SJCRH30 (cell line): ENCODE data around the gene CDH4. TPM values are rescaled to one million over a fixed set of nuclear protein-coding genes. Genes with fewer than 3 reads are reported as not detected.

Experiments used
- DNase-seq, 2 experiments: peaks; one replicate each; pipeline ENCODE4 v3.0.0-alpha.2; 2015 to 2020
- H3K27ac ChIP-seq: fragments of 250-450 bp; sonication (Bioruptor Pico); 2 replicates; pipeline ENCODE4 v1.5.1; 2020; ENCODE audit warnings: mild to moderate bottlenecking, moderate library complexity
- H3K27me3 ChIP-seq: fragments of 250-450 bp; sonication (Bioruptor Pico); 2 replicates; pipeline ENCODE4 v1.5.1; 2020; ENCODE audit warnings: mild to moderate bottlenecking, moderate library complexity
- H3K36me3 ChIP-seq: fragments of 250-450 bp; sonication (Bioruptor Pico); 2 replicates; pipeline ENCODE4 v1.5.1; 2020; ENCODE audit warnings: mild to moderate bottlenecking, moderate library complexity
- H3K4me1 ChIP-seq: fragments of 250-450 bp; sonication (Bioruptor Pico); 2 replicates; pipeline ENCODE4 v1.5.1; 2020; ENCODE audit warnings: mild to moderate bottlenecking, moderate library complexity
- H3K4me3 ChIP-seq: fragments of 250-450 bp; sonication (Bioruptor Pico); 2 replicates; pipeline ENCODE4 v1.5.1; 2020; ENCODE audit warnings: mild to moderate bottlenecking, moderate library complexity
- H3K9me3 ChIP-seq: fragments of 250-450 bp; sonication (Bioruptor Pico); replicated peaks from 2 replicates; pipeline ENCODE4 v1.5.1; 2020; ENCODE audit warnings: mild to moderate bottlenecking, moderate library complexity
- total RNA-seq: library from RNA; depleted of rRNA; stranded (reverse); fragments of >200 nt; shearing (Covaris generic); gene quantifications from 2 replicates; pipeline ENCODE4 v1.2.3, GENCODE V29; 2014

CDH4 gene
- total RNA-seq, 1 experiment from 2014 or later, result 0.06 TPM

DNA sequence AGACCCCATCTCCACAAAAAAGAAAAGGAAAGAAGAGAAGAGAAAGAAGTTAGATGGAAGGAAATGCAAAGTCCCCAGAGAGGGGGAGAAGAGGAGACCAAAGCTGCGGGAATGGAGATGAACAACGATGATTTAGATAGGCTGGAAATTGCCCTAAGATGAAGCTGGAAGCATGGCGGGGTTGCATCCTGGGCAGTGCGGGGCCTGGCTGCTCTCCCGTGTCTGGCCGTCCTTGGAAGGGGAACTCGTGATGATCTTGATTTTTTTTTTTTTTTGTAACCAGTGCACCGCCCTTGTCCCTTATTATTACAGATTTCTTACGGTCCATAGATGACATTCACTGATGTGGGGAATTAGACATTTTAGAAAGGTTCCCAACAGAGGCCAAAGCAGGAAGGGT lies 276.5 kb downstream of the CDH4 start:
- H3K36me3 ChIP-seq, result no peaks in the 10 kb centered on the region
- no peaks in the 10 kb centered on the region for H3K4me1 ChIP-seq
- no peak overlapping the region for H3K27ac ChIP-seq
- peaks cover 22% of the 10 kb centered on the region for H3K27me3 ChIP-seq
- no peaks in the 10 kb centered on the region for H3K9me3 ChIP-seq
- DNase-seq, result no peak
- H3K4me3 ChIP-seq, result no peak overlapping the region

DNA sequence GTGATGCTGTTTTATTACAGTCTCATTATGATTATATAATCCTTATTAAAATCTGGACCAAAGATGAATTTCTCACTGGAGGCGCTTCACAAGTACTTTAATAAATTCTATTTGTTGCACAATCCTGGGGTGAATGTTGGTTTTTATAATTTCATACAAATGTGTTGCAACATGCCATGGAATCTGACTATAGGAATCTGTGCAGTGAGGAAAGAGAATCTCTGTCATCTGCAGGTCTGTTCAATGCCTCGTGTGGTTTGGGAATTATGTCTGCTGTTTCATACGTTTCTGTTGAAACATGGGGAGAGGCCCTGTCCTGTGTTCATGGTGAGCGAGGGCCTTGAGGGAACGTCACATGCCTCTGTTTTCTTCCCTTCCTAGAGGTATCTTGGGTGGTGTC lies 277.3 kb downstream of the CDH4 start:
- DNase-seq, result no peak
- H3K27ac ChIP-seq, result no peak overlapping the region
- peaks cover 29% of the 10 kb centered on the region for H3K27me3 ChIP-seq
- no peak overlapping the region for H3K4me3 ChIP-seq
- H3K9me3 ChIP-seq, result no peaks in the 10 kb centered on the region
- H3K4me1 ChIP-seq, result no peaks in the 10 kb centered on the region
- no peaks in the 10 kb centered on the region for H3K36me3 ChIP-seq

DNA sequence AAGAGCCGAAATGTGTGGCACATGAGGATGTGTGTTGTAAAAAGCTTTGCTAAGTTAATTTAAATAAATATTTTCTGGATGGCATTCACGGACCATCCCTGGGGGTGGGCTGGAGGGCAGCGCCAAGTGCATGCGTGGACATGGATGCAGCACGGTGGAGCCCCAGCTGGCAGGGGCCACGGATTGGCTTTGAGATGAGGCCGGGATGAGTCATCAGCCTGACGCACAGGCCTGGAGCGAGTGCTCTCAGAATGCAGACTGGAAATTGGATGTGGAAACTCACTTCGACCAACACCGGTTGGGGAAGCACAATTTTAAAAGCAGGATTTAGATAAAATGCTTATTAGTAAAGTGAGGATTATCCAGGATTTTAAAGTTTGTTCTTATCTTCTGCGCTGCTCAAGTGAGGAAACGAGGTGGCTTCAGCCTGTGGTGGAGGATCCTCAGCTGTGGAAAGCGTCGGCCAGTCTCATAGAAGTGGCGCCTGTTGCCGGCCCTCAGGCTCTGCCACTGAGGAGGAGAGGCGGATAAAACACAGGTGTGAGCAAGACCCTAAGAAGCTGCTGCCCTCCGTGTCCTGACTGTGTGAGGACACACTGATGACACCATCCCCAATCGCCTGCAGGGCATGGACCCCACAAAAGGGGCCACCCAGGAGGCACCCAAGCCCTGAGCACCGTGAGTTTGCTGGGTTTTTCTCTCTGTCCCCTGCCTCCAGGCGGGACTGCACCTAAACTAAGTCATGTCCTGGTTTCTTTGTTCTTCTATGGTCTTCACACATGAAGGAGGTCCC lies 279.7 kb downstream of the CDH4 start:
- Histone ChIP-seq H3K9me3 (no peaks in the 10 kb centered on the region), H3K27ac (no peak overlapping the region), H3K4me1 (no peaks in the 10 kb centered on the region), H3K27me3 (peaks cover 39% of the 10 kb centered on the region), H3K36me3 (no peaks in the 10 kb centered on the region), H3K4me3 (no peak overlapping the region)
- DNase-seq, result no peak

DNA sequence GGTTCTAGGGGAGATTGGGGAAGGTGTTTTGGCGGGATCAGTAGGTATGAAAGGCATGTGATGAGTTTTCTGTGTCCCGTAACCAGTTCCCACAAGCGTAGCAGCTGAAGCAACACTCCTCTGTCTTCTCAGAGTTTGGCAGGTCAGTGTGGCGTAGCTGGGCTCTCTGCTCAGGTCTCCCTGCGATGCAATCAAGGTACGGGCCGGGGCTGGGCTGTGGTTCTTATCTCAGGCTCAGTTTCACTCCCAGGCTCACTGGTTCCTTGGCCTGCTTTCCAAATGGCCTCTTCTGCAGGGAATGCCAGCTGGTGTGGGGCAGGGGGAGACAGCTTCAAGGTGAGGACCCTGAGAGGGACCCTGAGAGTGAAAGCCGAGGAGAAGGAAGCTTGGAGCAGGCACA lies 280.7 kb downstream of the CDH4 start:
- H3K36me3 ChIP-seq, result no peaks in the 10 kb centered on the region
- no peaks in the 10 kb centered on the region for H3K9me3 ChIP-seq
- DNase-seq, result no peak
- peaks cover 45% of the 10 kb centered on the region for H3K27me3 ChIP-seq
- H3K4me1 ChIP-seq, result no peaks in the 10 kb centered on the region
- no peak overlapping the region for H3K4me3 ChIP-seq
- no peak overlapping the region for H3K27ac ChIP-seq

DNA sequence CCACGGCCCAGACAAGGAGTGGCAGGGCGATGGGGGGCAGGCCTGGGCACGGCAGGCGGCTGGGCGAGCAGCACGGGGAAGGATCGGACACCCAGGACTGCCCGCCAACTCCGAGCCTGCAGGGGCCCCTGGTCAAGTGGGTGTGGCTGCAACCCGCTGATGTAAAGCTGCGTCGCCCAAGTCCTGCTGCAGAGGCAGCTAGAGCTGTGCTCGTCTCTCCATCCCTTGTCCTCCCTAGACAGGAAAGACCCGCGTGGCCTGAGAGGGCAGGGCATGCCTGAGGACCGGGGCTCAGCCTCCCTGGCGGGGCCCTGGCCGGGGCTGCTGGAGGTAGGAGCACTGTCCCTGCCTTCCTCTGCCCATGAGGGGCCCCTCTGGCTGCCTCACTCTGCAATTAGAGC lies 281.2 kb downstream of the CDH4 start:
- no peak overlapping the region for H3K4me3 ChIP-seq
- no peak overlapping the region for H3K27ac ChIP-seq
- H3K27me3 ChIP-seq, result peaks cover 45% of the 10 kb centered on the region
- DNase-seq, result no peak
- H3K9me3 ChIP-seq, result no peaks in the 10 kb centered on the region
- no peaks in the 10 kb centered on the region for H3K4me1 ChIP-seq
- no peaks in the 10 kb centered on the region for H3K36me3 ChIP-seq

DNA sequence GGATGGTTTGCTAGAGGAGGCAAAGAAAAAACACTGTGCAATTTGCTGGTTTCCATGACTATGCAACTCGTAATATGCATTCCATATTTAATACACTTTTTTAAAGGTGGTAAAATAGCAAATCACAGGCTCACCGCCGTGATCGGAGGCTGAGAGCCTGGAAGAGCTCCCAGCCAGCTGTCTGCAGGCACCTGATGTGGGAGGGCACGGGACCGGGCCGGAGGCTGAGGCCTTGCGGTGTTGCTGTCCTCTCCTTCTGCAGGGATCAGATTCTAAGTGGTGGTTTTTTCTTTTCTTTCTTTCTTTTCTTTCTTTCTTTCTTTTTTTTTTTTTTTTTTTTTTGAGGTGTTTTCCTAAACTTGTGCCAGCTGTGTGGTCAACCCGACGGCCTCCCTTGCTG lies 282.3 kb downstream of the CDH4 start:
- DNase-seq, result no peak
- Histone ChIP-seq H3K4me3 (no peak overlapping the region), H3K9me3 (no peaks in the 10 kb centered on the region), H3K27me3 (peaks cover 45% of the 10 kb centered on the region), H3K4me1 (no peaks in the 10 kb centered on the region; the same call in 1 of the 2 replicates), H3K36me3 (no peaks in the 10 kb centered on the region), H3K27ac (no peak overlapping the region)

DNA sequence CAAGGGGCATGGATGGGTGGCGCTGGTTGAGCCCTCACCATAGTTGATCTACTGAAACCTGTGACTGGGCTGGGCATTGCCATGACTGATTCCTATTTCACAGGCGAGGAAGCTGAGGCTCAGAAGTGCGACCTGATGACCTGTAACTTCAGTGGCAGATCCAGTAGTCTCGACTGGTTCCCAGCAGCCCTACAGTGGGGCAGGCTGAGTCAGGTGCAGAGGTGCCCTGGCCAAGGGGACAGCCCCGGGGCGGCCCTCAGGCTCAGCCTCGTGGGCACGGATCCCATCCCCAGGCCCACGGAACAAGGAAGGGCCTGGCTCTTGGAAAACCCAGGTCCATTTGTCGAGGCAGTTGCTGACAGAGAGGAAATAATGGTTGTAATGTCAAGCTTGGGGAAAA lies 283.0 kb downstream of the CDH4 start:
- no peak overlapping the region for H3K27ac ChIP-seq
- H3K36me3 ChIP-seq, result no peaks in the 10 kb centered on the region
- peaks cover 45% of the 10 kb centered on the region for H3K27me3 ChIP-seq
- H3K9me3 ChIP-seq, result no peaks in the 10 kb centered on the region
- no peak for DNase-seq
- H3K4me3 ChIP-seq, result no peak overlapping the region
- H3K4me1 ChIP-seq, result no peaks in the 10 kb centered on the region; the same call in 1 of the 2 replicates

DNA sequence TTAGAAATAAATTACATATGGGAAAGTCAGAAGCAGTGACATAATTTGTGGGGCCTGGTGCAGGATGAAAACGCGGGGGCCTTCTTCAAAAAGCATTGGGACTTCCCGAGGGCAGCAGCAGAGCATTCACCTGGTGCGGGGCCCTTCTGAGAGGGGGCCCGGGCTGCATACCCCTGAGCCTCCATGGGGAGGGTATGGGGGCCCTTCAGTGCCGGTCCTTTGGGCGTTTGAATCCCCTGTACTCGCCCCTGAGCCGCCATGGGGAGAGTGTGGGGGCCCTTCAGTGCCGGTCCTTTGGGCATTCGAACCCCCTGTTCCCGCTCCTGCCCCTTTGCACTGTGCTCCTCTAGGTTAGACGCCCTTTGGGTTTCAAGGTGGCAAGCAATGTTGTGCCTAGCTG lies 283.5 kb downstream of the CDH4 start:
- Histone ChIP-seq H3K4me3 (no peak overlapping the region), H3K36me3 (no peaks in the 10 kb centered on the region), H3K27ac (no peak overlapping the region), H3K27me3 (peaks cover 50% of the 10 kb centered on the region), H3K9me3 (no peaks in the 10 kb centered on the region), H3K4me1 (no peaks in the 10 kb centered on the region; the same call in 1 of the 2 replicates)
- no peak for DNase-seq

DNA sequence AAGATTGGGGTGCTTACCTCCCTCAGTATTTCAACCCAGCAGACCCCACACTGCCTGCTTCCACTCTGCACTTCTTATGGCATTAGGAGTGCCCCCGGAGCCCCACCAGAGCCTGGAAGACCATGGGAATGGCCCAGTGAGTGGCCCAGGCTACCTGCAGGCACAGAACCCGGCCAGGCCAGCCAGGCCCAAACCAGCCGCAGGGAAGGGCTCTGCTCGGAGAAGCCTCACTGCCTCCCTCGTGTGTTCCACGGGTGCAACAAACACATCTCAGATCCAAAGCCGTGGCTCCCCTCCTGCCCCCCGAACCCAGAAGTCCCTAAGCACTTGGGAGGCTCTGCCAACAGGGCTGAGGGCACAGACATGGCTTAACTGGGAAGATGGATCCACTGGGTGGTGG lies 283.9 kb downstream of the CDH4 start:
- no peaks in the 10 kb centered on the region for H3K9me3 ChIP-seq
- no peaks in the 10 kb centered on the region; the same call in 1 of the 2 replicates for H3K4me1 ChIP-seq
- H3K27ac ChIP-seq, result no peak overlapping the region
- H3K4me3 ChIP-seq, result no peak overlapping the region
- peaks cover 52% of the 10 kb centered on the region for H3K27me3 ChIP-seq
- no peak for DNase-seq
- H3K36me3 ChIP-seq, result no peaks in the 10 kb centered on the region

DNA sequence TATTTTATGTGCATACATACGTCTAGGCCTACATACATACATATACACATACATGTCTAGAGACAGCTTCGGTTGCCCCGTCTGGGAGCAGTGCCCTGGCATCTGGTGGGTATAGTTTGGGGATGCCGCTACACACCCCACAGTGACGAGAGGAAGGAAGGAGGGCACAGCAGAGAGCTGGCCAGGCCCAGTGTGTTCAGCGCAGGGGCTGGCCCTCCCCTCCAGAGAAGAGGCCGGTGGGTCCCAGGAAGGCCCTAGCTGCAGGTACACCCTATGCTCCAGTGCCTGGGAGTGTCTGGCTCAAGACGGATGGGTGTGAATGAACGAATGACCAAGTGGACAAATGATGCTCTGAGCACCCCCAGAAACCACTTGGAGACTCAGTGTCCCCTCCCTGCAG lies 284.6 kb downstream of the CDH4 start:
- H3K27ac ChIP-seq, result no peak overlapping the region
- no peaks in the 10 kb centered on the region for H3K36me3 ChIP-seq
- no peaks in the 10 kb centered on the region for H3K9me3 ChIP-seq
- H3K27me3 ChIP-seq, result peaks cover 50% of the 10 kb centered on the region
- no peak overlapping the region for H3K4me3 ChIP-seq
- no peak for DNase-seq
- H3K4me1 ChIP-seq, result no peaks in the 10 kb centered on the region; the same call in 1 of the 2 replicates

DNA sequence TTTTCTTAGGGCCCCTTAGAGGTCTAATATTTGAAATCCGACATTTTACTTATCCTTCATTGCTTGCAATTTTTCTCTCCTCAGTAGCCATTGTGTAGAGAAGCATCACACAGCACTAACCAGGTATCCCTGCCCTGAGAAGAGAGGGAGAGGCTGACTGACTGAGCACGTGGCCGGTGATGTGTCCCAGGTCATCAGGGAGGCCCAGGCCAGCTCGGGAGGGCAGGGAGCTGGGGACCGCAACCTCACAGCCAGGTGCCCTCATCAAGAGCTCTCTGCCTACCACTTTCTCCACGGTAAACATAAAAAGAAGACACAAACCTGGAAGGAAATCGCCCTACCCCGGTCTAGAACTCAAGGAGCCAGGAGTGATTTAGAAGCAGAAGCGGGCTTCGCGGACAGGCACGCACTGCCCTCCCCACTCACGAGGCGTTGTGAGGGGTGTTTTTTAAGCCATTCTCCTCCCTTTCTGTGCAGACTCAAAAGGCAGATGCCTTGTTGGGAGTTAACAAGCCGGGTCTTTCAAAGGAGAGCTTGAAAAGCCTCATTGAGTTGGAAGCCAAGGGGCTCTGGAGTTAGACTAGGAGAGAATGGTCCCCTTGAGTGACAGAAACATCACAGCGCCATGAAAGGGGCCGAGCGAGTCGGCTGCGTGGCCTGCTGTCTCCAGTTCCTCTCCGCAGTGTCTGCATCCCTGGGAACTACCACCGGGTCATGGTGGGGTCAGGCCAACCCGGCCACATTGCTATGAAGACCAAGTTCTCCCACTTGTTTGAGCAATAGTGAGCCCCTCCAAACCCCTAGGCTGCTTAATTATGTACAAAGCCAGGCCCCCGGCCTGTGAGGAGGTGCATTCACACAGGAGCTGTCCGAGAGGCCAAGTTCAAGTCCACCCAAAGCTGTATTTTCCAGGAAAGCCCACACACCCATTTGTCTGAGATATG lies 285.4 kb downstream of the CDH4 start:
- H3K4me3 ChIP-seq, result no peak overlapping the region
- H3K4me1 ChIP-seq, result no peaks in the 10 kb centered on the region; the same call in 1 of the 2 replicates
- DNase-seq, result no peak
- peaks cover 43% of the 10 kb centered on the region for H3K27me3 ChIP-seq
- H3K36me3 ChIP-seq, result no peaks in the 10 kb centered on the region
- no peaks in the 10 kb centered on the region for H3K9me3 ChIP-seq
- H3K27ac ChIP-seq, result no peak overlapping the region

DNA sequence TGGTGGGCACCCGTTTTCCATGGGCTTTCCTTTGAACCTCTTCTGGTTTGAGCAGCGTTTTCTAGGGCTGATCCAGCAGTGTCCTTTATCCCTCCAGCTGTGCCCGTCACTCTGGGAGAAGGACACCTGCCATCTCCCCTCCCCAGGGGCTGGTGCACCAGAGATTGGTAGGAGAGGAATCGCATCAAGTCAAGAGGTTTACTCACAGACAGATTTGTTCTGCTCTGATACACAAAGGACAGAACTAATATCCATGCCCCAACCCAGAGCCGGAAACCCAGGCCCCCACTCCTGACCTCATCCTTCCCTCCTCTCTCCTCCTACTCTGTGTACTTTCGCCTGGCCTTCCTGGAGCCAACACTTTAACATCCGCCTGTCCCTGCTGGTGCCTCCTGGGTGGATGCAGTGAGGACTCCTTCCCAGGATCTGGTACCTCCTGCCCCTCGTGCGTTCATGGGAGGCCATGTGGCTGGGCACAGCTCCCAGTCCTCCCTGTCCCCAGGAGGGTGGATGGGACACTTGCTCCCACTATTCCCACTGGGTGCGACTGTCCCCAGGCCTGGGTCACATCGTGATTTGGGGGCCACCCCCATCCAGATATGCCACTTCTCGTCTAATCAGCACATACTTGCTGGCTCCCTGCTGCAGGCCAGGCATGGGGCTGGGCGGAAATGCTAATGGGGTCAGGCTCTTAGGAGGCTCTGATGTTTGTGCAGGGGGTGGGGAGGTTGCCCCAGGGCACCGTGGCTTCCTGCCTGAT lies 286.3 kb downstream of the CDH4 start:
- Histone ChIP-seq H3K9me3 (no peaks in the 10 kb centered on the region), H3K36me3 (no peaks in the 10 kb centered on the region), H3K27me3 (peaks cover 35% of the 10 kb centered on the region), H3K4me1 (no peaks in the 10 kb centered on the region; the same call in 1 of the 2 replicates), H3K4me3 (no peak overlapping the region), H3K27ac (no peak overlapping the region)
- peak; percentile 68 to 76 for DNase-seq

DNA sequence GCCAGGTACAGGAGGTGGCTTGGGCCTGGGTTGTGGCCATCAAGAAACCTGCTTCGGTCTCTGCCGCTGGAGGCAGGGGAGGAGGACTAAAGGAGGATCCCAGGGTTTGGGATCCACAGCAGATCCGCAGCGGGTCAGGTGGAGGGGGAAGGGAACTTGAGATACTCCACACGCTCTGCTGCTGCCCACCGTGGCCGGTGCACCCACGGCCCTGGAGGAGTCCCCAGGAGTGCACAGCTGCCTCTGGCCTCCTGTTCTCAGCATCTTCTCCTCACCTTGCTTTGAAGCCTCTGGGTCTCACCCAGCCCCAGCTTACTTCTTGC lies 286.8 kb downstream of the CDH4 start:
- Histone ChIP-seq H3K36me3 (no peaks in the 10 kb centered on the region), H3K27me3 (peaks cover 30% of the 10 kb centered on the region), H3K27ac (no peak overlapping the region), H3K9me3 (no peaks in the 10 kb centered on the region), H3K4me1 (no peaks in the 10 kb centered on the region; the same call in 1 of the 2 replicates), H3K4me3 (no peak overlapping the region)
- DNase-seq, result no peak

DNA sequence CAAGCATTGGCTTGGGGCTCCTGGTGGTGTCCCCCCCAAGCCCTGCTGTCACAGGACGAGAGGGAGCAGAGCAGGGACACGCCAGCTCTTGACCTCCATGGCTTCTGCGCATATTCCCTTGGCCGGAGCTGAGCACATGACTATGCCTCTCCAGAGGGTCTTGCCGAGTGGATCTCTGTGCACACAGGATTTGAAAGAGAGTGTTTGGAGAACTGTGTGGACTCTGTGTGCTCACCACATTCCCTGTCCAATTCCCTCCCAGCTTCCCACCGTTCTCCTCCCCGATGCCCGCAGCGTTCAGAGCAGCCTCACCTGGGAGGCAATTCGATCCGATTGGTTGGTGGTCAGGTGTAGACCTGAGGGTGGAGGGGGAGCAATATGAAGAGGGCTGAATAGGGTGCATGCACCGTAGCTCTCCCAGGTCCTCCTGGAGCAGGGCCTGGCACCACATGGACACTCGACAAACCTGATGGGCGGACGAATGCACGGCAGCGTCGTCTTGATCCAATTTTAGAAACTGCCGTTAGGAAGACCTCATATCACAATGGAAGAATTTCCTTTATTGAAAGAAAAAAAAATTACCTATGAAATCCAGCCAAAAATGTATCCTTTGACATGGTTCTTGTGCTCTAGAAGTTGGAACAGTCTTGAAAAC lies 287.8 kb downstream of the CDH4 start:
- no peaks in the 10 kb centered on the region for H3K9me3 ChIP-seq

More for the DNA sequence above, 287.8 kb downstream of the CDH4 start:
- H3K27ac ChIP-seq, result no peak overlapping the region
- H3K27me3 ChIP-seq, result peaks cover 25% of the 10 kb centered on the region
- no peak overlapping the region for H3K4me3 ChIP-seq
- H3K4me1 ChIP-seq, result no peaks in the 10 kb centered on the region; the same call in 1 of the 2 replicates
- H3K36me3 ChIP-seq, result no peaks in the 10 kb centered on the region
- DNase-seq, result no peak
